CD4-positive, alpha-beta T cell (primary cell): ENCODE data around the gene MAMLD1. TPM values are rescaled to one million over a fixed set of nuclear protein-coding genes. Genes with fewer than 3 reads are reported as not detected.

Source experiments
- ATAC-seq: fragments of 200-7000 bp; cut with Tn5 transposase; one replicate; pipeline ENCODE4 v1.10.0; 2022; ENCODE audit warnings: mild to moderate bottlenecking; ENCODE audit not compliant: poor library complexity
- CTCF ChIA-PET: fragments of 350-600 bp; sonication (Branson Sonifier 250); formaldehyde crosslinking; loops from one replicate; lab custom pipeline; 2021; ENCODE audit warnings: antibody characterized with exemption, inconsistent platforms; lab: Charles Lee
- POLR2A ChIA-PET: fragments of 350-600 bp; sonication (Branson Sonifier 250); formaldehyde crosslinking; loops from one replicate; lab custom pipeline; 2021; ENCODE audit warnings: antibody characterized with exemption, inconsistent platforms; lab: Charles Lee
- DNase-seq, 14 experiments: peaks; one replicate each; pipeline ENCODE4 v3.0.0-alpha.2; 2013 to 2020; ENCODE audit warnings: mixed read lengths in 2 of 14
- H3K27ac ChIP-seq, 2 donors: one replicate each; pipeline versions ENCODE4 v1.5.1 to v1.7.0; 2013; ENCODE audit warnings: low read length in 2 of 2, low read depth in 1 of 2, mild to moderate bottlenecking in 1 of 2
- H3K27me3 ChIP-seq, 2 experiments: 1 replicate in 1 of 2; 2 replicates in 1 of 2; pipeline versions ENCODE4 v1.6.1 to v1.7.0; 2013; ENCODE audit warnings: low read length in 2 of 2, control low read depth in 1 of 2, mild to moderate bottlenecking in 1 of 2, moderate library complexity in 1 of 2; ENCODE audit not compliant: insufficient read depth in 2 of 2, control insufficient read depth in 1 of 2
- H3K36me3 ChIP-seq: one replicate; pipeline ENCODE4 v1.6.1; 2013; ENCODE audit warnings: low read length, control low read depth; ENCODE audit not compliant: insufficient read depth
- H3K4me1 ChIP-seq: one replicate; pipeline ENCODE4 v1.6.1; 2013; ENCODE audit warnings: low read length, control low read depth; ENCODE audit not compliant: insufficient read depth
- H3K4me3 ChIP-seq: one replicate; pipeline ENCODE4 v1.5.1; 2013; ENCODE audit warnings: mild to moderate bottlenecking, low read length, moderate library complexity
- H3K9me3 ChIP-seq, 2 experiments: 1 replicate in 1 of 2; 2 replicates in 1 of 2; pipeline versions ENCODE4 v1.6.1 to v1.7.0; 2013; ENCODE audit warnings: low read length in 2 of 2, mild to moderate bottlenecking in 2 of 2, control low read depth in 1 of 2, moderate library complexity in 1 of 2; ENCODE audit not compliant: control insufficient read depth in 1 of 2, insufficient read depth in 1 of 2
- H3K27ac Mint-ChIP-seq: one replicate; pipeline ENCODE4 v1.8.0; 2020; ENCODE audit warnings: mixed read lengths
- H3K27me3 Mint-ChIP-seq: one replicate; pipeline ENCODE4 v1.8.0; 2021; ENCODE audit warnings: mixed read lengths
- H3K36me3 Mint-ChIP-seq: one replicate; pipeline ENCODE4 v1.8.0; 2021; ENCODE audit warnings: low read depth, mixed read lengths
- H3K4me1 Mint-ChIP-seq: one replicate; pipeline ENCODE4 v1.8.0; 2021; ENCODE audit warnings: low read depth, mixed read lengths
- H3K4me3 Mint-ChIP-seq: one replicate; pipeline ENCODE4 v1.8.0; 2020; ENCODE audit warnings: mild to moderate bottlenecking, mixed read lengths
- H3K9me3 Mint-ChIP-seq: one replicate; pipeline ENCODE4 v1.8.0; 2020; ENCODE audit warnings: mixed read lengths
- intact Hi-C, 2 experiments: fragments of 100-400 bp; cut with DNase I in 1 of 2; cut with micrococcal nuclease in 1 of 2; formaldehyde crosslinking; loops; one replicate each; pipeline versions ENCODE4 v1.15.1 to v1.9.0; 2023 to 2025; cut with DNase I, micrococcal nuclease
- total RNA-seq, 174 experiments: library from RNA in 2 of 174; stranded (reverse) in 2 of 174; gene quantifications; one replicate each; pipeline ENCODE4 v1.2.3 and lab custom pipeline; 2021 to 2026
- TF ChIP-seq, protein P1 (sequence below): fragments of 200-600 bp; IDR thresholded peaks from one replicate; pipeline ENCODE4 v1.8.0; 2022; ENCODE audit warnings: antibody characterized with exemption, mild to moderate bottlenecking

The MAMLD1 gene
- total RNA-seq, 2 experiments from 2014 or later, result 0.45 to 0.96 TPM

DNA sequence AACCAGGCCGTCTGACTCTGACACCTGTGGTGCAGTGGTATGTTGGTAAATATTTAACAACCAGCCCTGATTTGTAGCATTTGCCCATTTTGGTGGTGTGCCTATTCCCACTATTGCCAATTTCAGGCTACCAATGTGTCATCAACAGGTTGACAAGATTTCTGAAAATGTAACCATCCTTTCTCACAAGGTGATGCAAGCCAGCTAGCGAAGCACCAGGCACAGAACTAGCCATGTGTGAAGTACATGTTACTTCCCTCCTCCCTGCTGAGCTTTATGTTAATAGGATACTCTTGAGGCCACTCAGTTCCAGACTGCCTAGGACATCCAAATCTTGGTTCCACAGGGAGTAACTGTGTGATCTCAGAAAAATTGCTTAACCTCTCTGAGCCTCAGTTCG is 7.2 kb upstream of the MAMLD1 start:
- DNase-seq (no peak), ATAC-seq (no peak)
- TF ChIP-seq, protein P1, sequence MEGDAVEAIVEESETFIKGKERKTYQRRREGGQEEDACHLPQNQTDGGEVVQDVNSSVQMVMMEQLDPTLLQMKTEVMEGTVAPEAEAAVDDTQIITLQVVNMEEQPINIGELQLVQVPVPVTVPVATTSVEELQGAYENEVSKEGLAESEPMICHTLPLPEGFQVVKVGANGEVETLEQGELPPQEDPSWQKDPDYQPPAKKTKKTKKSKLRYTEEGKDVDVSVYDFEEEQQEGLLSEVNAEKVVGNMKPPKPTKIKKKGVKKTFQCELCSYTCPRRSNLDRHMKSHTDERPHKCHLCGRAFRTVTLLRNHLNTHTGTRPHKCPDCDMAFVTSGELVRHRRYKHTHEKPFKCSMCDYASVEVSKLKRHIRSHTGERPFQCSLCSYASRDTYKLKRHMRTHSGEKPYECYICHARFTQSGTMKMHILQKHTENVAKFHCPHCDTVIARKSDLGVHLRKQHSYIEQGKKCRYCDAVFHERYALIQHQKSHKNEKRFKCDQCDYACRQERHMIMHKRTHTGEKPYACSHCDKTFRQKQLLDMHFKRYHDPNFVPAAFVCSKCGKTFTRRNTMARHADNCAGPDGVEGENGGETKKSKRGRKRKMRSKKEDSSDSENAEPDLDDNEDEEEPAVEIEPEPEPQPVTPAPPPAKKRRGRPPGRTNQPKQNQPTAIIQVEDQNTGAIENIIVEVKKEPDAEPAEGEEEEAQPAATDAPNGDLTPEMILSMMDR, result no peak
- Mint-ChIP-seq H3K4me3 (no peak overlapping the region), H3K27me3 (peaks cover 17% of the 10 kb centered on the region), H3K9me3 (no peaks in the 10 kb centered on the region), H3K27ac (no peak overlapping the region), H3K36me3 (no peaks in the 10 kb centered on the region), H3K4me1 (peaks cover 9% of the 10 kb centered on the region)
- H3K27ac ChIP-seq, result no peak overlapping the region
- H3K9me3 ChIP-seq, result no peaks in the 10 kb centered on the region
- ChIA-PET CTCF (no interaction called here), POLR2A (no interaction called here)
- no peak overlapping the region for H3K4me3 ChIP-seq
- no peaks in the 10 kb centered on the region for H3K36me3 ChIP-seq
- intact Hi-C loops, result no loop called here
- peaks cover 0 to 1% of the 10 kb centered on the region in 2 experiments for H3K27me3 ChIP-seq
- peaks cover 2% of the 10 kb centered on the region for H3K4me1 ChIP-seq

DNA sequence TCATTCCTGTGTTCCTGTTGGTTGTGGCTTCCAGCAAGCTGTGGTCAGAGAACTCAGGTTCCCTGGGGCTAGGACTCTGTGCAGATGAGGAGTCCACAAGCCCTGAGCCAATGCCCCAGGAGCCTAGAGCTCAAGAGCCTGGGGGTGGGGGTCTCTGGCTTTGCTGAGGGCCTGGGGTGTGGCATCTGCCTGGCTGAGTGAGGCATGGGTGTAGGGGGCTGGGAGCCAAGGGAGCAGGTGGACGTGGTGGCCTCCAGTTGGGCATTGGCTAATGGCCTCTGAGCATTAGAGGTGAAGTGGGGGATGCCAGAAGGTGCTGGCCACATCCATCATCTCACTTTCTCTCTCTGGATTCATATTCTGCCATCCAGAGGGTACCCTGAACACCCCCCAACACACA is 5.3 kb upstream of the MAMLD1 start:
- Histone ChIP-seq H3K9me3 (no peaks in the 10 kb centered on the region), H3K27ac (no peak overlapping the region), H3K27me3 (peaks cover 4 to 13% of the 10 kb centered on the region in 2 experiments), H3K4me3 (no peak overlapping the region), H3K36me3 (no peaks in the 10 kb centered on the region), H3K4me1 (peaks cover 19% of the 10 kb centered on the region)
- Mint-ChIP-seq H3K4me3 (no peak overlapping the region), H3K4me1 (peaks cover 17% of the 10 kb centered on the region), H3K27me3 (peaks cover 29% of the 10 kb centered on the region), H3K36me3 (no peaks in the 10 kb centered on the region), H3K27ac (no peak overlapping the region), H3K9me3 (no peaks in the 10 kb centered on the region)
- ChIA-PET CTCF (no interaction called here), POLR2A (no interaction called here)
- no peak for DNase-seq
- TF ChIP-seq, protein P1, result no peak
- no peak for ATAC-seq
- intact Hi-C loops, result no loop called here

DNA sequence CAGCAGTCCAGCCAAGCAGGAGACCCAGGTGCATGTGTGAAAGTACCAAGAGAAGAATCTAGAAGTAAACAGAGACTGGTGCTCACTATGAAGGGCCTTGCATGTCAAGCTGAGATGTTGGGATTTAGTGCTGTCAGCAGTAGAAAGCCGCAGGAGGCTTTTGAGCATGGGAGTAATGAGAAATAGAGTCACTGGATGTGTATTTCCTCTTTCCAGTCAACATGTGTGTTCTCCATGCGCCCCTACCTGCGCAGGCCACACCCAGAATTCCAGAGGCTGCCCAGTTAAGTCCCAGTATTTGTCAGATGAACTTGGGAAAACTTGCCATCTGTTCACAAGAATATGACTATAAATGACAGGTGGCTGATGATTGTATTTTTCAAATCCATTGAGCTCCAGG is 4.5 kb upstream of the MAMLD1 start:
- Histone ChIP-seq H3K4me3 (no peak overlapping the region), H3K4me1 (peaks cover 20% of the 10 kb centered on the region), H3K27ac (no peak overlapping the region), H3K36me3 (no peaks in the 10 kb centered on the region), H3K9me3 (no peaks in the 10 kb centered on the region), H3K27me3 (peaks cover 4 to 14% of the 10 kb centered on the region in 2 experiments)
- Mint-ChIP-seq H3K4me3 (no peak overlapping the region), H3K36me3 (no peaks in the 10 kb centered on the region), H3K9me3 (no peaks in the 10 kb centered on the region), H3K27ac (no peak overlapping the region), H3K27me3 (peaks cover 29% of the 10 kb centered on the region), H3K4me1 (peaks cover 17% of the 10 kb centered on the region)
- TF ChIP-seq, protein P1, result no peak
- ATAC-seq (no peak), DNase-seq (no peak)
- ChIA-PET POLR2A (no interaction called here), CTCF (no interaction called here)
- intact Hi-C loops, result no loop called here
